AG04450 (cell line): ENCODE data around the gene ZNF644. TPM values are rescaled to one million over a fixed set of nuclear protein-coding genes. Genes with fewer than 3 reads are reported as not detected.
"Not testable (repeated sequence)": the region's sequence is repeated elsewhere in the genome, so short reads cannot be mapped to it uniquely, and the experiment has no call there.

Source experiments
- CTCF ChIA-PET: fragments of 300-600, 350-600 bp; formaldehyde crosslinking; extraction: SDS; loops from one replicate; lab custom pipeline; 2022; ENCODE audit warnings: antibody characterized with exemption, inconsistent platforms; lab: Charles Lee
- POLR2A ChIA-PET: fragments of 350-600 bp; formaldehyde crosslinking; extraction: SDS; loops from one replicate; lab custom pipeline; 2021; ENCODE audit warnings: antibody characterized with exemption, inconsistent platforms; lab: Yijun Ruan, JAX
- DNase-seq: peaks from one replicate; pipeline ENCODE4 v3.0.0-alpha.2; 2011; ENCODE audit warnings: low read depth, low spot score
- H3K27ac ChIP-seq: one replicate; pipeline ENCODE4 v1.5.1; 2012; ENCODE audit warnings: low read depth, low read length, control low read depth
- H3K27me3 ChIP-seq: one replicate; pipeline ENCODE4 v1.6.0; 2012; ENCODE audit warnings: low read length; ENCODE audit not compliant: control insufficient read depth, insufficient read depth
- H3K4me3 ChIP-seq: 2 replicates; pipeline ENCODE4 v1.5.1; 2011; ENCODE audit warnings: mild to moderate bottlenecking, low read depth, low read length, control low read depth
- H3K9me3 ChIP-seq: 2 replicates; pipeline ENCODE4 v1.5.1; 2012; ENCODE audit warnings: low read length; ENCODE audit not compliant: control insufficient read depth, insufficient read depth
- polyA minus RNA-seq: library from RNA; depleted of rRNA, polyadenylated mRNA; stranded (reverse); fragments of >200 nt; gene quantifications from 2 replicates; pipeline ENCODE4 v1.2.3, GENCODE V29; 2011; rRNA and poly(A)+ RNA removed
- polyA plus RNA-seq: library from polyadenylated mRNA; depleted of rRNA; stranded (reverse); fragments of >200 nt; gene quantifications from 2 replicates; pipeline ENCODE4 v1.2.3, GENCODE V29; 2011; rRNA removed
- TF ChIP-seq, protein P1 (sequence below): IDR thresholded peaks from 2 replicates; pipeline ENCODE4 v1.5.1; 2011; ENCODE audit warnings: low read depth, low read length, control low read depth, inconsistent platforms

Gene ZNF644
- polyA plus RNA-seq, result 19.1 and 27.5 TPM in 2 replicates
- polyA minus RNA-seq, result 36.0 and 62.2 TPM in 2 replicates

DNA sequence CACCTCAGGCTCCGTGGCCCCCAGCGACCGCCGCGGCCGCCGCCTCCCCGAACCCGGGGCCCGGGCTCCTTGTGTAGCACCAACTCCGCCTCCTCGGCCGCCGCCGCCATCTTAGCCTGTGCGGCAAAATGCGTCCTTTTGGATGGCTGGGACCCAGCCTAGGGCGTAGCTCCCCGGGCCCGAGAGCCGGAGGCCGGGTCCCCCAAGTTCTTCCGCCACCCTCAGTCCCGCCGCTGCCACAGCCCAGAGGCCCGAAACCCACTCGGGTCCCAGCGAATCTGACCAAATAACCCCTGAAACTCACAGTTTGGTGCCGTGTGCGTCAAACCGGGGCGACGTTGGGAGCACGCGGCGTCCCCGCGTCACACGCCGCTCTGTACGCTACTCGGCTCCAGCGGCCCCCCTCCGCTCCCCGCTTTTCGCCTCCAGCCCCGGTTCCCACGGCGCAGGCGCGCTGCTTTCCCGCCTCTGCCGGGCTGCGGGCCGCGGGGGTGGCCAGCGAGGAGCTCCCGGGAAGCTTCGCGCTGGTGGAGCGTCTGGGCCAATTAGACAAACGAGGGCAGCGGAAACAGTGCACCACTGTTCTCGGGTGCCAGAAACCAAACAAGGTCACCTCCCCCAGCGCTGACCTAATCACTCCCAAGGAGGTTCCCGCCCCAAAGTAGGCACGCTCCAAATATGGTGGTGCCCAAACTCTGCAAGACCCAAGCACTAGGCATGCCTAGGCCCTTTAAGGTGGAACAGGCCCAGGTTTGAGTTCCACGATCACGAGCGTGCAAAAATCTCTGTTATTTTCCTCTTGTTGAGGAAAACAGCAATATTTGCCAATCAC is at the start of gene ZNF644:
ZNF644 (minus strand) TSS at position 350 of the 832 bp plus-strand sequence. CDS start 39,682 bp downstream, outside the sequence.
- Histone ChIP-seq H3K27me3 (no peaks in the 10 kb centered on the region), H3K9me3 (no peaks in the 10 kb centered on the region; the same call in 1 of the 2 replicates), H3K27ac (peak within 1 kb of the TSS; percentile 100), H3K4me3 (peak within 1 kb of the TSS; percentile 90)
- POLR2A ChIA-PET, result interaction anchor here (0.5 to 1.3 kb wide), 11 partner anchors 9 to 864 kb away, joined by 3 to 6 read pairs (median 3); partner anchors contain the start of gene TGFBR3
- TF ChIP-seq, protein P1, sequence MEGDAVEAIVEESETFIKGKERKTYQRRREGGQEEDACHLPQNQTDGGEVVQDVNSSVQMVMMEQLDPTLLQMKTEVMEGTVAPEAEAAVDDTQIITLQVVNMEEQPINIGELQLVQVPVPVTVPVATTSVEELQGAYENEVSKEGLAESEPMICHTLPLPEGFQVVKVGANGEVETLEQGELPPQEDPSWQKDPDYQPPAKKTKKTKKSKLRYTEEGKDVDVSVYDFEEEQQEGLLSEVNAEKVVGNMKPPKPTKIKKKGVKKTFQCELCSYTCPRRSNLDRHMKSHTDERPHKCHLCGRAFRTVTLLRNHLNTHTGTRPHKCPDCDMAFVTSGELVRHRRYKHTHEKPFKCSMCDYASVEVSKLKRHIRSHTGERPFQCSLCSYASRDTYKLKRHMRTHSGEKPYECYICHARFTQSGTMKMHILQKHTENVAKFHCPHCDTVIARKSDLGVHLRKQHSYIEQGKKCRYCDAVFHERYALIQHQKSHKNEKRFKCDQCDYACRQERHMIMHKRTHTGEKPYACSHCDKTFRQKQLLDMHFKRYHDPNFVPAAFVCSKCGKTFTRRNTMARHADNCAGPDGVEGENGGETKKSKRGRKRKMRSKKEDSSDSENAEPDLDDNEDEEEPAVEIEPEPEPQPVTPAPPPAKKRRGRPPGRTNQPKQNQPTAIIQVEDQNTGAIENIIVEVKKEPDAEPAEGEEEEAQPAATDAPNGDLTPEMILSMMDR, result no peak
- peak; percentile 78 for DNase-seq
- CTCF ChIA-PET, result interaction anchor here (0.7 to 1.6 kb wide), 4 partner anchors 95 to 300 kb away, joined by 4 to 5 read pairs (median 4); no protein-coding TSS in a partner anchor

GRCh38 chr1:91070298-91070697 is 48.5 kb upstream of the ZNF644 start:
- TF ChIP-seq, protein P1, result no peak
- no peak for DNase-seq
- no peak overlapping the region for H3K27ac ChIP-seq
- POLR2A ChIA-PET, result no interaction called here
- no peak overlapping the region for H3K4me3 ChIP-seq
- CTCF ChIA-PET, result no interaction called here
- H3K27me3 ChIP-seq, result no peaks in the 10 kb centered on the region
- no peaks in the 10 kb centered on the region for H3K9me3 ChIP-seq

- TF ChIP-seq, protein P1, result no peak
- no peak overlapping the region for H3K4me3 ChIP-seq
- no peaks in the 10 kb centered on the region for H3K9me3 ChIP-seq
- CTCF ChIA-PET, result no interaction called here
- DNase-seq, result no peak
- POLR2A ChIA-PET, result no interaction called here
- H3K27ac ChIP-seq, result no peak overlapping the region
- H3K27me3 ChIP-seq, result no peaks in the 10 kb centered on the region
Observed at GRCh38 chr1:91066538-91066937, 44.7 kb upstream of the ZNF644 start.

- ChIA-PET POLR2A (no interaction called here), CTCF (no interaction called here)
- DNase-seq, result no peak
- no peaks in the 10 kb centered on the region for H3K9me3 ChIP-seq
- H3K4me3 ChIP-seq, result no peak overlapping the region
- no peak overlapping the region for H3K27ac ChIP-seq
- H3K27me3 ChIP-seq, result no peaks in the 10 kb centered on the region
- TF ChIP-seq, protein P1, result no peak
Observed at GRCh38 chr1:91065337-91065736, 43.5 kb upstream of the ZNF644 start.

- DNase-seq, H3K9me3 ChIP-seq, H3K27ac ChIP-seq, H3K4me3 ChIP-seq, H3K27me3 ChIP-seq, POLR2A ChIA-PET, CTCF ChIA-PET: not testable (repeated sequence)
Observed at GRCh38 chr1:91063403-91063802, 41.6 kb upstream of the ZNF644 start.
